K562 (cell line): ENCODE results near the gene NTNG1. TPM values are rescaled to one million over a fixed set of nuclear protein-coding genes. Genes with fewer than 3 reads are reported as not detected.

Experiments
- ATAC-seq: fragments of 200-7000 bp; cut with Tn5 transposase; 3 replicates; pipeline ENCODE4 v1.9.1; 2020; ENCODE audit warnings: moderate library complexity
- BruUV-seq: library from RNA; stranded (reverse); fragments of 400-500 nt; replicated peaks from 2 replicates; lab custom pipeline; 2021; lab: Mats Ljungman, UMichigan
- CTCF ChIA-PET: fragments of 300-600 bp; formaldehyde crosslinking; extraction: SDS; loops from one replicate; lab custom pipeline; 2021; ENCODE audit warnings: low intra/inter-chr PET ratio; lab: Yijun Ruan, JAX
- POLR2A ChIA-PET: fragments of 300-600, 350-650 bp; sonication (Branson Sonifier 250); formaldehyde crosslinking; extraction: SDS; loops from one replicate; lab custom pipeline; 2021; ENCODE audit warnings: antibody characterized with exemption, inconsistent platforms; lab: Yijun Ruan, JAX
- DNase-seq, 4 experiments: peaks; one replicate each; pipeline versions ENCODE4 v3.0.0 to v3.0.0-alpha.2; 2011 to 2018; ENCODE audit warnings: low spot score in 3 of 4, mixed read lengths in 3 of 4; ENCODE audit errors: extremely low read depth in 1 of 4
- FAIRE-seq: peaks from 2 replicates; lab custom pipeline; 2011; peaks lifted over from hg19 to GRCh38; lab: Jason Lieb, UNC
- H2AFZ ChIP-seq: 2 replicates; pipeline ENCODE4 v1.6.0; 2011; ENCODE audit warnings: low read depth, low read length, control low read depth, inconsistent platforms
- H3K27ac ChIP-seq: fragments of 200-600 bp; 3 replicates; pipeline ENCODE4 v1.8.0; 2011; ENCODE audit warnings: low read depth, mild to moderate bottlenecking, control low read depth, inconsistent platforms, low read length, moderate library complexity, mixed read lengths; ENCODE audit errors: extremely low read depth
- H3K27me3 ChIP-seq, 2 experiments: fragments of 300-600 bp in 1 of 2; 2 replicates in 1 of 2; 3 replicates in 1 of 2; pipeline versions ENCODE4 v1.6.0 to v1.8.0; 2011; ENCODE audit warnings: inconsistent platforms in 2 of 2, low read length in 2 of 2, mild to moderate bottlenecking in 1 of 2, mixed read lengths in 1 of 2, moderate library complexity in 1 of 2; ENCODE audit not compliant: control insufficient read depth in 2 of 2, insufficient read depth in 2 of 2
- H3K36me3 ChIP-seq: fragments of 300-600 bp; 3 replicates; pipeline ENCODE4 v1.8.0; 2011; ENCODE audit warnings: mild to moderate bottlenecking, low read length, inconsistent platforms; ENCODE audit not compliant: control insufficient read depth, insufficient read depth
- H3K4me1 ChIP-seq, 2 experiments: fragments of 200-600 bp in 1 of 2; replicated peaks in 1 of 2; 2 replicates in 1 of 2; 3 replicates in 1 of 2; pipeline versions ENCODE4 v1.5.1 to v1.8.0; 2011; ENCODE audit warnings: inconsistent platforms in 2 of 2, low read length in 2 of 2, mild to moderate bottlenecking in 1 of 2, mixed read lengths in 1 of 2, moderate library complexity in 1 of 2; ENCODE audit not compliant: control insufficient read depth in 2 of 2, insufficient read depth in 2 of 2
- H3K4me2 ChIP-seq: 2 replicates; pipeline ENCODE4 v1.6.1; 2011; ENCODE audit warnings: low read length, control low read depth, inconsistent platforms, mixed read lengths; ENCODE audit not compliant: insufficient read depth
- H3K4me3 ChIP-seq: fragments of 200-600 bp; sonication (generic), shearing (Covaris generic); 2 replicates; pipeline ENCODE4 v1.5.1; 2016; ENCODE audit warnings: control low read depth, inconsistent platforms
- H3K79me2 ChIP-seq: fragments of 200-600 bp; 3 replicates; pipeline ENCODE4 v1.8.0; 2011; ENCODE audit warnings: low read length, inconsistent platforms; ENCODE audit not compliant: control insufficient read depth, insufficient read depth
- H3K9ac ChIP-seq, 2 experiments: 2 replicates each; pipeline versions ENCODE4 v1.6.0 to v1.6.1; 2011; ENCODE audit warnings: low read depth in 2 of 2, low read length in 2 of 2, control low read depth in 1 of 2, inconsistent platforms in 1 of 2, mild to moderate bottlenecking in 1 of 2, mixed read lengths in 1 of 2; ENCODE audit not compliant: insufficient read depth in 1 of 2
- H3K9me1 ChIP-seq: one replicate; pipeline ENCODE4 v1.6.0; 2011; ENCODE audit warnings: inconsistent platforms, mild to moderate bottlenecking, low read length, moderate library complexity; ENCODE audit not compliant: control insufficient read depth, insufficient read depth
- H3K9me3 ChIP-seq: replicated peaks from 2 replicates; pipeline ENCODE4 v1.5.1; 2011; ENCODE audit warnings: low read depth, low read length, inconsistent platforms; ENCODE audit not compliant: control insufficient read depth, insufficient read depth
- H4K20me1 ChIP-seq: replicated peaks from 2 replicates; pipeline ENCODE4 v1.6.1; 2011; ENCODE audit warnings: low read length, inconsistent platforms, mixed read lengths; ENCODE audit not compliant: control insufficient read depth, insufficient read depth
- BCL6 ChIP-seq: fragments of 250-450 bp; sonication (Bioruptor Pico); IDR thresholded peaks from 2 replicates; pipeline ENCODE4 v1.4.0; 2020
- CHD2 ChIP-seq: IDR thresholded peaks from 2 replicates; pipeline ENCODE4 v1.6.1; 2011; ENCODE audit warnings: low read depth, low read length
- GTF2A2 ChIP-seq: IDR thresholded peaks from 2 replicates; pipeline ENCODE4 v1.6.1; 2016; ENCODE audit warnings: mild to moderate bottlenecking, missing genetic modification characterization, missing compliant biosample characterization
- KDM4B ChIP-seq, 2 experiments: fragments of 450-650 bp in 1 of 2; sonication (generic) in 1 of 2; IDR thresholded peaks; 2 replicates each; pipeline ENCODE4 v1.6.1; 2016 to 2017; ENCODE audit warnings: borderline replicate concordance in 2 of 2, antibody characterized with exemption in 1 of 2, low read depth in 1 of 2, mild to moderate bottlenecking in 1 of 2
- MNT ChIP-seq, 2 experiments: fragments of 450-650 bp; conservative IDR thresholded peaks; 2 replicates each; pipeline ENCODE4 v1.6.1; 2017; ENCODE audit warnings: mild to moderate bottlenecking in 2 of 2, moderate library complexity in 2 of 2
- MYBL2 ChIP-seq, 2 experiments: fragments of 450-650 bp in 1 of 2; sonication (generic) in 1 of 2; formaldehyde crosslinking in 1 of 2; IDR thresholded peaks; 2 replicates each; pipeline versions ENCODE4 v1.6.1 to v1.8.1; 2017 to 2022; ENCODE audit warnings: borderline replicate concordance in 1 of 2, inconsistent platforms in 1 of 2, low read depth in 1 of 2, mild to moderate bottlenecking in 1 of 2, missing genetic modification reagents in 1 of 2, moderate library complexity in 1 of 2
- NBN ChIP-seq: fragments of 450-650 bp; IDR thresholded peaks from 2 replicates; pipeline ENCODE4 v1.6.1; 2016; ENCODE audit warnings: low read depth, mild to moderate bottlenecking
- POLR2A ChIP-seq: fragments of 450-650 bp; conservative IDR thresholded peaks from 2 replicates; pipeline ENCODE4 v1.6.1; 2016
- PTBP1 ChIP-seq: fragments of 200-400 bp; formaldehyde crosslinking; IDR thresholded peaks from 2 replicates; pipeline ENCODE4 v1.6.1; 2017; ENCODE audit warnings: low read depth, low read length
- SIRT6 ChIP-seq: IDR thresholded peaks from one replicate; pipeline ENCODE4 v1.6.1; 2012; ENCODE audit warnings: low read depth, mild to moderate bottlenecking, control low read depth, inconsistent platforms, low read length, moderate library complexity
- TRIM25 ChIP-seq: fragments of 450-650 bp; IDR thresholded peaks from 2 replicates; pipeline ENCODE4 v1.7.0; 2016; ENCODE audit warnings: borderline replicate concordance
- ZNF586 ChIP-seq: fragments of 450-650 bp; formaldehyde crosslinking; conservative IDR thresholded peaks from 2 replicates; pipeline ENCODE4 v1.4.0; 2020; ENCODE audit warnings: mild to moderate bottlenecking, moderate library complexity
- ZNF668 ChIP-seq: fragments of 250-450 bp; sonication (Bioruptor Pico); IDR thresholded peaks from 2 replicates; pipeline ENCODE4 v1.8.0; 2022; ENCODE audit warnings: mild to moderate bottlenecking, inconsistent platforms
- ZNF699 ChIP-seq: fragments of 250-450 bp; sonication (Bioruptor Pico); IDR thresholded peaks from 2 replicates; pipeline ENCODE4 v1.8.0; 2021; ENCODE audit warnings: mild to moderate bottlenecking, moderate library complexity; ENCODE audit not compliant: insufficient replicate concordance
- ZNF77 ChIP-seq: fragments of 250-450 bp; sonication (Bioruptor Pico); IDR thresholded peaks from 2 replicates; pipeline ENCODE4 v1.5.0; 2020
- ZNF79 ChIP-seq: fragments of 250-450 bp; sonication (Bioruptor Pico); IDR thresholded peaks from 2 replicates; pipeline ENCODE4 v1.4.0; 2020; ENCODE audit warnings: low read depth, mild to moderate bottlenecking, moderate library complexity
- WGBS: fragments of 100-300 bp; shearing (Covaris generic); methylation state at CpG from one replicate; pipeline ENCODE4 v1.1.6; 2016; ENCODE audit warnings: low coverage, mixed read lengths; ENCODE audit not compliant: insufficient coverage; ENCODE audit errors: missing lambda C conversion rate; 5-methylcytosine and 5-hydroxymethylcytosine counted together
- in situ Hi-C: fragments of 300-500 bp; cut with MboI; formaldehyde crosslinking; loops from 4 replicates; pipeline ENCODE4 v1.15.0; 2018; ENCODE audit warnings: inconsistent platforms, mixed read lengths
- intact Hi-C: fragments of 100-400 bp; cut with micrococcal nuclease; formaldehyde crosslinking; loops from 2 replicates; pipeline ENCODE4 v1.14.2; 2022
- polyA plus RNA-seq, 8 experiments: library from polyadenylated mRNA; depleted of rRNA in 4 of 8; stranded (reverse) in 5 of 8; unstranded in 3 of 8; fragments of >200 nt; fragmentation: Nextera tagmentation in 2 of 8; fragmentation: Illumina TruSeq in 1 of 8; extraction: Ambion mirVana in 2 of 8; extraction: Trizol in 1 of 8; gene quantifications; 2 replicates each; pipeline versions ENCODE4 v1.2.1 to v1.2.3, GENCODE V29; 2011 to 2014; ENCODE audit warnings: inconsistent platforms in 1 of 8, missing spikeins in 1 of 8
- total RNA-seq, 7 experiments: library from RNA; depleted of rRNA in 6 of 7; stranded (reverse); fragments of >200 nt in 6 of 7; fragmentation: Illumina TruSeq in 2 of 7; extraction: Trizol in 2 of 7; gene quantifications; 2 replicates each; pipeline versions ENCODE4 v1.2.1 to v1.2.3, GENCODE V29; 2011 to 2021; ENCODE audit warnings: low replicate concordance in 1 of 7
- TF ChIP-seq, protein P1 (sequence below): sonication (generic); formaldehyde crosslinking; IDR thresholded peaks from 2 replicates; pipeline ENCODE4 v1.5.0; 2020; ENCODE audit warnings: missing genetic modification reagents

NTNG1 gene
- total and polyA plus RNA-seq, 9 of the 15 experiments (the other 6 are each of a cell fraction or from before 2014, with no cell fraction given), result not detected

GRCh38 chr1:107195476-107195875 lies 54.6 kb downstream of the NTNG1 start:
- Histone ChIP-seq H3K9me3 (no peaks in the 10 kb centered on the region), H3K79me2 (no peaks in the 10 kb centered on the region), H3K4me3 (no peak overlapping the region), H3K9me1 (no peaks in the 10 kb centered on the region), H2AFZ (no peak overlapping the region), H3K27me3 (no peaks in the 10 kb centered on the region), H3K36me3 (no peaks in the 10 kb centered on the region), H3K4me2 (no peak overlapping the region), H3K9ac (no peak overlapping the region), H4K20me1 (no peaks in the 10 kb centered on the region), H3K4me1 (no peaks in the 10 kb centered on the region), H3K27ac (no peak overlapping the region)
- ChIA-PET POLR2A (no interaction called here), CTCF (no interaction called here)
- ATAC-seq (no peak), FAIRE-seq (no peak), DNase-seq (no peak)
- WGBS, result 0% methylated on average over 1 of the region's 1 CpG
- intact Hi-C loops (no loop called here), in situ Hi-C loops (no loop called here)
- no TSS peak for BruUV-seq
- TF ChIP-seq, protein P1, sequence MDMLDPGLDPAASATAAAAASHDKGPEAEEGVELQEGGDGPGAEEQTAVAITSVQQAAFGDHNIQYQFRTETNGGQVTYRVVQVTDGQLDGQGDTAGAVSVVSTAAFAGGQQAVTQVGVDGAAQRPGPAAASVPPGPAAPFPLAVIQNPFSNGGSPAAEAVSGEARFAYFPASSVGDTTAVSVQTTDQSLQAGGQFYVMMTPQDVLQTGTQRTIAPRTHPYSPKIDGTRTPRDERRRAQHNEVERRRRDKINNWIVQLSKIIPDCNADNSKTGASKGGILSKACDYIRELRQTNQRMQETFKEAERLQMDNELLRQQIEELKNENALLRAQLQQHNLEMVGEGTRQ (CRISPR knock-in tag), result no peak
- TF ChIP-seq KDM4B (IDR thresholded peaks at IDR 0.05; ENCODE audit: borderline replicate concordance in 2 of 2, low read depth in 1 of 2), result no peak
- no peak for TF ChIP-seq PTBP1
- TF ChIP-seq GTF2A2 (tag), result no peak
- no peak for TF ChIP-seq MYBL2 (IDR thresholded peaks at IDR 0.05; ENCODE audit: low read depth)
- no peak for TF ChIP-seq MYBL2 (CRISPR knock-in tag; IDR thresholded peaks at IDR 0.05; ENCODE audit: borderline replicate concordance)
- no peak for TF ChIP-seq NBN
- no peak for TF ChIP-seq POLR2A
- no peak for TF ChIP-seq CHD2
- no peak for TF ChIP-seq BCL6 (CRISPR knock-in tag)
- no peak for TF ChIP-seq ZNF586 (CRISPR knock-in tag)
- TF ChIP-seq MNT (conservative IDR thresholded peaks at IDR 0.05), result no peak
- TF ChIP-seq TRIM25, result no peak
- no peak for TF ChIP-seq ZNF79
- no peak for TF ChIP-seq SIRT6
- no peak for TF ChIP-seq ZNF699 (CRISPR knock-in tag)
- no peak for TF ChIP-seq ZNF77 (CRISPR knock-in tag)
- no peak for TF ChIP-seq ZNF668 (CRISPR knock-in tag)
